ENCODE data around the gene CEP128.

The CEP128 gene

GRCh38 chr14:80941241-80942185 lies at the start of gene CEP128:
CEP128 (minus strand) TSS chr14:80941738.
- H3K36me3 ChIP-seq (ENCODE audit: control insufficient read depth in 5 of 5, insufficient read depth in 5 of 5, low read length in 5 of 5), result no peaks in the 10 kb centered on the region
- peak within 1 kb of the TSS in 4 of 5 donors; percentile 74 to 86 (median 79) for H3K9ac ChIP-seq (ENCODE audit: low read length in 5 of 5)
- no peaks in the 10 kb centered on the region for H3K27me3 ChIP-seq (ENCODE audit: control insufficient read depth in 5 of 5, insufficient read depth in 4 of 5, low read length in 5 of 5)
- peaks cover 0 to 16% (median 14%) of the 10 kb centered on the region in 5 donors for H3K4me1 ChIP-seq (ENCODE audit: control insufficient read depth in 5 of 5, insufficient read depth in 5 of 5, low read length in 5 of 5)
- H3K4me3 ChIP-seq (ENCODE audit: low read depth in 1 of 5, low read length in 5 of 5), result peak within 1 kb of the TSS; percentile 78 to 92 (median 90)
- no peaks in the 10 kb centered on the region for H3K9me3 ChIP-seq (ENCODE audit: control insufficient read depth in 5 of 5, low read length in 5 of 5)
- peak within 1 kb of the TSS; percentile 41 for H3K27ac ChIP-seq (ENCODE audit: low read depth, low read length)

- Histone ChIP-seq H3K36me3 (ENCODE audit: control insufficient read depth in 5 of 5, insufficient read depth in 5 of 5, low read length in 5 of 5) (no peaks in the 10 kb centered on the region), H3K27ac (ENCODE audit: low read depth, low read length) (no peak overlapping the region), H3K9me3 (ENCODE audit: control insufficient read depth in 5 of 5, low read length in 5 of 5) (no peaks in the 10 kb centered on the region), H3K4me1 (ENCODE audit: control insufficient read depth in 5 of 5, insufficient read depth in 5 of 5, low read length in 5 of 5) (no peaks in the 10 kb centered on the region), H3K9ac (ENCODE audit: low read length in 5 of 5) (no peak overlapping the region), H3K4me3 (ENCODE audit: low read depth in 1 of 5, low read length in 5 of 5) (no peak overlapping the region), H3K27me3 (ENCODE audit: control insufficient read depth in 5 of 5, insufficient read depth in 4 of 5, low read length in 5 of 5) (peaks cover 0 to 9% (median 0%) of the 10 kb centered on the region in 5 donors)
These were observed 47.3 kb upstream of the CEP128 start for GRCh38 chr14:80988735-80989429.

- H3K4me1 ChIP-seq (ENCODE audit: control insufficient read depth in 5 of 5, insufficient read depth in 5 of 5, low read length in 5 of 5), result no peaks in the 10 kb centered on the region
- no peak overlapping the region for H3K9ac ChIP-seq (ENCODE audit: low read length in 5 of 5)
- H3K9me3 ChIP-seq (ENCODE audit: control insufficient read depth in 5 of 5, low read length in 5 of 5), result no peaks in the 10 kb centered on the region
- H3K36me3 ChIP-seq (ENCODE audit: control insufficient read depth in 5 of 5, insufficient read depth in 5 of 5, low read length in 5 of 5), result no peaks in the 10 kb centered on the region
- no peak overlapping the region for H3K27ac ChIP-seq (ENCODE audit: low read depth, low read length)
- H3K4me3 ChIP-seq (ENCODE audit: low read depth in 1 of 5, low read length in 5 of 5), result no peak overlapping the region
- H3K27me3 ChIP-seq (ENCODE audit: control insufficient read depth in 5 of 5, insufficient read depth in 4 of 5, low read length in 5 of 5), result peaks cover 0 to 9% (median 0%) of the 10 kb centered on the region in 5 donors
These were observed 46.7 kb upstream of the CEP128 start for GRCh38 chr14:80988192-80988591.

- no peaks in the 10 kb centered on the region for H3K4me1 ChIP-seq (ENCODE audit: control insufficient read depth in 5 of 5, insufficient read depth in 5 of 5, low read length in 5 of 5)
- peaks cover 0 to 9% (median 0%) of the 10 kb centered on the region in 5 donors for H3K27me3 ChIP-seq (ENCODE audit: control insufficient read depth in 5 of 5, insufficient read depth in 4 of 5, low read length in 5 of 5)
- no peaks in the 10 kb centered on the region for H3K9me3 ChIP-seq (ENCODE audit: control insufficient read depth in 5 of 5, low read length in 5 of 5)
- no peak overlapping the region for H3K9ac ChIP-seq (ENCODE audit: low read length in 5 of 5)
- no peak overlapping the region for H3K4me3 ChIP-seq (ENCODE audit: low read depth in 1 of 5, low read length in 5 of 5)
- H3K27ac ChIP-seq (ENCODE audit: low read depth, low read length), result no peak overlapping the region
- H3K36me3 ChIP-seq (ENCODE audit: control insufficient read depth in 5 of 5, insufficient read depth in 5 of 5, low read length in 5 of 5), result no peaks in the 10 kb centered on the region
These were observed 45.9 kb upstream of the CEP128 start for GRCh38 chr14:80987235-80988032.

DNA sequence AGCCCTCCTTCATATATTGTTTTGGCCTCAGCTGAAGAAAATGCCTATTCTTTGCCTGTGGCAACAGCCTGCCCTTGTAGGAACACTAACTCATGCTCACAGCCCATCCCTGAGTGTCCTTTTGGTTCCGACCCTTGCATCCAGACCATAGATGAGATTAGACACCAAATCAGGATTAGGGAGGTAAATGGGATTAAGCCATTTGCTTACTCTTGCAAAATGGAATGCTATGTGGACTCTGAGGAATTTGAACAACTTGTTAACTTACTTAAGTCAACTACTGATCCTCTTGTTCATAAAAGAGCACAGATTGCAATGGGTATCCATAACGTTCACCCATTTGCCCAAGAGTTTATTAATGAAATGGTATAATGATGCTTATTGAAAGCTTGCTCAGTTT lies 41.2 kb upstream of the CEP128 start:
- no peaks in the 10 kb centered on the region for H3K9me3 ChIP-seq (ENCODE audit: control insufficient read depth in 5 of 5, low read length in 5 of 5)
- H3K4me1 ChIP-seq (ENCODE audit: control insufficient read depth in 5 of 5, insufficient read depth in 5 of 5, low read length in 5 of 5), result no peaks in the 10 kb centered on the region
- no peak overlapping the region for H3K4me3 ChIP-seq (ENCODE audit: low read depth in 1 of 5, low read length in 5 of 5)
- H3K27me3 ChIP-seq (ENCODE audit: control insufficient read depth in 5 of 5, insufficient read depth in 4 of 5, low read length in 5 of 5), result no peaks in the 10 kb centered on the region
- H3K9ac ChIP-seq (ENCODE audit: low read length in 5 of 5), result no peak overlapping the region
- no peak overlapping the region for H3K27ac ChIP-seq (ENCODE audit: low read depth, low read length)
- H3K36me3 ChIP-seq (ENCODE audit: control insufficient read depth in 5 of 5, insufficient read depth in 5 of 5, low read length in 5 of 5), result no peaks in the 10 kb centered on the region

DNA sequence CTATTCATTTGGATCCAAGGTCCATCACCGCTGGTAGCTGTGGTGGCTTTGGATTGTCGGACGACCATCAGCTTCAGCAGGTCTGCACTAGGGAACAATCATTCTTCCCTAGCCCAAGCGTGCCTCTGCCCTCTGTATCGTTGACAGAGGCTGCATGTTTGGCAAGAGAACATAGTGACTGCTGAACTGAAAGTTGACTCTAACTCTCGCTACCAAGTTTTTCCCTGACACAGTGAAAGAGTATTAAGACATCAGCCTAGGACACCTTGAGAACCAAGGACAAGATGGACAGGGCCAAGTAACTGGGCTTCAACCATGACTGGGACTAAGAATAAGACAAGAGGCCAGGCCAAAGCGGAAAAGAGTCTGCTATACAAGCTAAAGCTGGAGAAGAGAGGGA lies 40.1 kb upstream of the CEP128 start:
- H3K27me3 ChIP-seq (ENCODE audit: control insufficient read depth in 5 of 5, insufficient read depth in 4 of 5, low read length in 5 of 5), result no peaks in the 10 kb centered on the region
- no peak overlapping the region for H3K27ac ChIP-seq (ENCODE audit: low read depth, low read length)
- H3K4me3 ChIP-seq (ENCODE audit: low read depth in 1 of 5, low read length in 5 of 5), result no peak overlapping the region
- no peak overlapping the region for H3K9ac ChIP-seq (ENCODE audit: low read length in 5 of 5)
- no peaks in the 10 kb centered on the region for H3K36me3 ChIP-seq (ENCODE audit: control insufficient read depth in 5 of 5, insufficient read depth in 5 of 5, low read length in 5 of 5)
- peaks cover 0 to under 1% (median 0%) of the 10 kb centered on the region in 5 donors for H3K4me1 ChIP-seq (ENCODE audit: control insufficient read depth in 5 of 5, insufficient read depth in 5 of 5, low read length in 5 of 5)
- no peaks in the 10 kb centered on the region for H3K9me3 ChIP-seq (ENCODE audit: control insufficient read depth in 5 of 5, low read length in 5 of 5)

DNA sequence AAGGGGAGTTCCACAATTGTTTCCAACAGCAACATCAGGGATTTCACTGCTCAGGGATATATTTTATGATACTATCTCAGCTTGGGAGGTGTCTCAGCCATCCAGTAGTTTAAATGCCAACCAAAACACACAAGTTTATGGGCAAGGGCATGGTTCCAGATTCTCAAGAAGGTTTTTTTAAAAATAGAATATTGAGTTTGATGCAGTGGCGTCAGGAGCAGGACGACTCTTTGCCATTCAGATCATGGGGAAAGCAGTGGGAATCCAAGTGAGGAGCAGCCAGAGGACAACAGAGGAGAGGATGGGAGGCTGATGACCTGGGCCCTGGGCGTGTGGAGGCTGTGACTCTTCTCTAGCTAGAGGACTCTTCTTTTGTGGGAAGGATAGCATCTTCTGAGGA lies 39.6 kb upstream of the CEP128 start:
- Histone ChIP-seq H3K27me3 (ENCODE audit: control insufficient read depth in 5 of 5, insufficient read depth in 4 of 5, low read length in 5 of 5) (no peaks in the 10 kb centered on the region), H3K4me3 (ENCODE audit: low read depth in 1 of 5, low read length in 5 of 5) (no peak overlapping the region), H3K9ac (ENCODE audit: low read length in 5 of 5) (no peak overlapping the region), H3K27ac (ENCODE audit: low read depth, low read length) (no peak overlapping the region), H3K9me3 (ENCODE audit: control insufficient read depth in 5 of 5, low read length in 5 of 5) (no peaks in the 10 kb centered on the region), H3K4me1 (ENCODE audit: control insufficient read depth in 5 of 5, insufficient read depth in 5 of 5, low read length in 5 of 5) (peaks cover 0 to 6% (median 0%) of the 10 kb centered on the region in 5 donors), H3K36me3 (ENCODE audit: control insufficient read depth in 5 of 5, insufficient read depth in 5 of 5, low read length in 5 of 5) (no peaks in the 10 kb centered on the region)

DNA sequence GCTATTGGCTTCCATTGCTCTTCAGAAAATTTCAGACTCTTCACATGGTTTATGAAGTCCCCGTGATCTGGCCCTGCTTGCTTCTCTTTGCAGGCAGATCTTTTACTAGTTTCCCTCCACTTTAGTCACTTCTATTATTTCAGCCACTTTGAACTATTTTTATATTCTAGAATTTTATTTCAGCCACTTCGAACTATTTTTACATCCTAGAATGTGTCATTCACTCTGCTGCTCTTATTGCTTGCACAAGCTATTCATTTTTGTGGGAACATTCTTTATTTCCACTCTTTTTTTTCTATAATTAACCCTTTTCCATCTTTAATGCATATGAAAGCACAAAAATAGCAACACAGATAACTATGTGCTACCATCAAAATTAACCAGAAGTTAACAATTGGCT lies 38.4 kb upstream of the CEP128 start:
- H3K4me3 ChIP-seq (ENCODE audit: low read depth in 1 of 5, low read length in 5 of 5), result no peak overlapping the region
- peaks cover 0 to 16% (median 8%) of the 10 kb centered on the region in 5 donors for H3K4me1 ChIP-seq (ENCODE audit: control insufficient read depth in 5 of 5, insufficient read depth in 5 of 5, low read length in 5 of 5)
- H3K9ac ChIP-seq (ENCODE audit: low read length in 5 of 5), result no peak overlapping the region
- no peak overlapping the region for H3K27ac ChIP-seq (ENCODE audit: low read depth, low read length)
- H3K9me3 ChIP-seq (ENCODE audit: control insufficient read depth in 5 of 5, low read length in 5 of 5), result no peaks in the 10 kb centered on the region
- no peaks in the 10 kb centered on the region for H3K27me3 ChIP-seq (ENCODE audit: control insufficient read depth in 5 of 5, insufficient read depth in 4 of 5, low read length in 5 of 5)
- H3K36me3 ChIP-seq (ENCODE audit: control insufficient read depth in 5 of 5, insufficient read depth in 5 of 5, low read length in 5 of 5), result no peaks in the 10 kb centered on the region

GRCh38 chr14:80978403-80978802 lies 36.9 kb upstream of the CEP128 start:
- peaks cover 0 to 30% (median 20%) of the 10 kb centered on the region in 5 donors for H3K4me1 ChIP-seq (ENCODE audit: control insufficient read depth in 5 of 5, insufficient read depth in 5 of 5, low read length in 5 of 5)
- H3K27me3 ChIP-seq (ENCODE audit: control insufficient read depth in 5 of 5, insufficient read depth in 4 of 5, low read length in 5 of 5), result no peaks in the 10 kb centered on the region
- H3K9me3 ChIP-seq (ENCODE audit: control insufficient read depth in 5 of 5, low read length in 5 of 5), result no peaks in the 10 kb centered on the region
- no peak overlapping the region for H3K9ac ChIP-seq (ENCODE audit: low read length in 5 of 5)
- no peak overlapping the region for H3K27ac ChIP-seq (ENCODE audit: low read depth, low read length)
- H3K36me3 ChIP-seq (ENCODE audit: control insufficient read depth in 5 of 5, insufficient read depth in 5 of 5, low read length in 5 of 5), result no peaks in the 10 kb centered on the region
- no peak overlapping the region for H3K4me3 ChIP-seq (ENCODE audit: low read depth in 1 of 5, low read length in 5 of 5)
